ENCODE data around the gene ADAMTS12.

ADAMTS12 gene

GRCh38 chr5:33854733-33855151 is 37.0 kb downstream of the ADAMTS12 start:
- DNase-seq (ENCODE audit: extremely low read depth, low read depth): no peak

GRCh38 chr5:33852837-33853236 is 39.0 kb downstream of the ADAMTS12 start:
- no peak for TF ChIP-seq CTCF (IDR thresholded peaks at IDR 0.05; ENCODE audit: low read depth, low read length)
- DNase-seq (ENCODE audit: extremely low read depth, low read depth): no peak

More at GRCh38 chr5:33854733-33855151, 37.0 kb downstream of the ADAMTS12 start:
- TF ChIP-seq CTCF (IDR thresholded peaks at IDR 0.05; ENCODE audit: low read depth, low read length): no peak

GRCh38 chr5:33852319-33852718 is 39.5 kb downstream of the ADAMTS12 start:
- TF ChIP-seq CTCF (IDR thresholded peaks at IDR 0.05; ENCODE audit: low read depth, low read length): no peak
- DNase-seq (ENCODE audit: extremely low read depth, low read depth): no peak

GRCh38 chr5:33850100-33850594 is 41.6 kb downstream of the ADAMTS12 start:
- TF ChIP-seq CTCF (IDR thresholded peaks at IDR 0.05; ENCODE audit: low read depth, low read length): no peak
- DNase-seq (ENCODE audit: extremely low read depth, low read depth): no peak

GRCh38 chr5:33848554-33848953 is 43.2 kb downstream of the ADAMTS12 start:
- no peak for DNase-seq (ENCODE audit: extremely low read depth, low read depth)

GRCh38 chr5:33846851-33847250 is 44.9 kb downstream of the ADAMTS12 start:
- DNase-seq (ENCODE audit: extremely low read depth, low read depth): no peak
- TF ChIP-seq CTCF (IDR thresholded peaks at IDR 0.05; ENCODE audit: low read depth, low read length): no peak

More at GRCh38 chr5:33848554-33848953, 43.2 kb downstream of the ADAMTS12 start:
- no peak for TF ChIP-seq CTCF (IDR thresholded peaks at IDR 0.05; ENCODE audit: low read depth, low read length)

- TF ChIP-seq CTCF (IDR thresholded peaks at IDR 0.05; ENCODE audit: low read depth, low read length): no peak
- no peak for DNase-seq (ENCODE audit: extremely low read depth, low read depth)
Observed at GRCh38 chr5:33843579-33843978, 48.2 kb downstream of the ADAMTS12 start.
